H1 (cell line): ENCODE results near the gene SERPINA12. TPM values are rescaled to one million over a fixed set of nuclear protein-coding genes. Genes with fewer than 3 reads are reported as not detected.

Experiments
- CTCF ChIA-PET: fragments of 300-600 bp; sonication (Branson Sonifier 250); formaldehyde crosslinking; loops from one replicate; lab custom pipeline; 2021; ENCODE audit not compliant: partially characterized antibody; lab: Charles Lee
- POLR2A ChIA-PET: fragments of 300-600 bp; sonication (Branson Sonifier 250); formaldehyde crosslinking; loops from one replicate; lab custom pipeline; 2021; ENCODE audit warnings: inconsistent platforms; ENCODE audit not compliant: partially characterized antibody; lab: Charles Lee
- DNase-seq, 2 experiments: peaks; one replicate each; pipeline versions ENCODE4 v3.0.0 to v3.0.0-alpha.2; 2010 to 2022; ENCODE audit warnings: low spot score in 2 of 2, low read depth in 1 of 2, mixed read lengths in 1 of 2
- FAIRE-seq: peaks from 2 replicates; lab custom pipeline; 2011; peaks lifted over from hg19 to GRCh38; lab: Jason Lieb, UNC
- H2AFZ ChIP-seq: 2 replicates; pipeline ENCODE4 v1.8.1; 2012; ENCODE audit warnings: low read length, inconsistent platforms
- H2AK5ac ChIP-seq: 2 replicates; pipeline ENCODE4 v1.6.1; 2013; ENCODE audit warnings: low read depth, low read length
- H2BK120ac ChIP-seq: replicated peaks from 2 replicates; pipeline ENCODE3; 2013; ENCODE audit warnings: low read depth, low read length, inconsistent platforms
- H2BK12ac ChIP-seq: 2 replicates; pipeline ENCODE4 v1.6.1; 2013; ENCODE audit warnings: low read depth, low read length
- H2BK15ac ChIP-seq: 2 replicates; pipeline ENCODE4 v1.6.1; 2013; ENCODE audit warnings: low read length
- H2BK20ac ChIP-seq: 2 replicates; pipeline ENCODE4 v1.6.1; 2013; ENCODE audit warnings: low read length
- H2BK5ac ChIP-seq: 2 replicates; pipeline ENCODE4 v1.6.1; 2013; ENCODE audit warnings: low read depth, low read length
- H3K14ac ChIP-seq: 2 replicates; pipeline ENCODE4 v1.6.1; 2013; ENCODE audit warnings: inconsistent platforms; ENCODE audit not compliant: insufficient read length
- H3K18ac ChIP-seq: 2 replicates; pipeline ENCODE4 v1.6.1; 2013; ENCODE audit warnings: low read length; ENCODE audit errors: extremely low read depth
- H3K23ac ChIP-seq: 2 replicates; pipeline ENCODE4 v1.6.1; 2013; ENCODE audit warnings: inconsistent platforms; ENCODE audit not compliant: insufficient read length
- H3K23me2 ChIP-seq: 2 replicates; pipeline ENCODE4 v1.6.1; 2013; ENCODE audit warnings: low read depth, low read length
- H3K27ac ChIP-seq: 2 replicates; pipeline ENCODE4 v1.6.1; 2011; ENCODE audit warnings: low read depth, low read length, inconsistent platforms
- H3K27me3 ChIP-seq, 4 experiments: replicated peaks in 1 of 4; 1 replicate in 1 of 4; 2 replicates in 3 of 4; pipeline versions ENCODE4 v1.6.1 to v1.8.1; 2011 to 2013; ENCODE audit warnings: low read length in 3 of 4, mild to moderate bottlenecking in 3 of 4, inconsistent platforms in 2 of 4, mixed read lengths in 2 of 4, moderate library complexity in 1 of 4; ENCODE audit not compliant: control insufficient read depth in 3 of 4, insufficient read depth in 3 of 4; ENCODE audit errors: extremely low read depth in 1 of 4
- H3K36me3 ChIP-seq, 4 experiments: 2 replicates each; pipeline versions ENCODE4 v1.6.1 to v1.8.1; 2011 to 2013; ENCODE audit warnings: mild to moderate bottlenecking in 4 of 4, low read length in 3 of 4, moderate library complexity in 2 of 4, control low read depth in 1 of 4, inconsistent platforms in 1 of 4; ENCODE audit not compliant: insufficient read depth in 4 of 4, control insufficient read depth in 2 of 4
- H3K4ac ChIP-seq: replicated peaks from 2 replicates; pipeline ENCODE3; 2013; ENCODE audit warnings: low read length, low read depth, mixed read lengths, inconsistent platforms; ENCODE audit not compliant: insufficient read length
- H3K4me1 ChIP-seq, 4 experiments: replicated peaks in 1 of 4; 1 replicate in 1 of 4; 2 replicates in 3 of 4; pipeline versions ENCODE4 v1.6.1 to v1.8.1; 2011 to 2013; ENCODE audit warnings: low read length in 3 of 4, inconsistent platforms in 2 of 4, mixed read lengths in 1 of 4; ENCODE audit not compliant: insufficient read depth in 4 of 4, control insufficient read depth in 3 of 4
- H3K4me2 ChIP-seq, 2 experiments: 2 replicates each; pipeline versions ENCODE4 v1.6.1 to v1.8.1; 2011 to 2013; ENCODE audit warnings: low read depth in 2 of 2, low read length in 2 of 2, control low read depth in 1 of 2, inconsistent platforms in 1 of 2, mild to moderate bottlenecking in 1 of 2; ENCODE audit not compliant: insufficient read depth in 1 of 2
- H3K4me3 ChIP-seq, 4 experiments: fragments of 200-600, 300-600 bp in 1 of 4; sonication (generic), shearing (Covaris generic), sonication (Bioruptor Twin) in 1 of 4; 2 replicates each; pipeline versions ENCODE4 v1.5.1 to v1.8.1; 2011 to 2016; ENCODE audit warnings: low read length in 4 of 4, low read depth in 3 of 4, control low read depth in 2 of 4, inconsistent platforms in 2 of 4, mild to moderate bottlenecking in 2 of 4, mixed read lengths in 1 of 4, moderate library complexity in 1 of 4; ENCODE audit not compliant: insufficient read depth in 2 of 4; ENCODE audit errors: extremely low read depth in 1 of 4
- H3K56ac ChIP-seq: replicated peaks from 2 replicates; pipeline ENCODE3; 2013; ENCODE audit warnings: low read depth, mild to moderate bottlenecking, mixed read lengths, low read length, inconsistent platforms; ENCODE audit not compliant: insufficient read length
- H3K79me1 ChIP-seq: 2 replicates; pipeline ENCODE4 v1.6.1; 2013; ENCODE audit warnings: low read depth, low read length, control low read depth
- H3K79me2 ChIP-seq, 2 experiments: 2 replicates each; pipeline versions ENCODE4 v1.6.1 to v1.8.1; 2012 to 2013; ENCODE audit warnings: low read length in 2 of 2, mild to moderate bottlenecking in 2 of 2, inconsistent platforms in 1 of 2; ENCODE audit not compliant: insufficient read depth in 2 of 2, control insufficient read depth in 1 of 2
- H3K9ac ChIP-seq, 4 experiments: replicated peaks in 1 of 4; 1 replicate in 1 of 4; 2 replicates in 3 of 4; pipeline versions ENCODE4 v1.6.1 to v1.8.1; 2011 to 2013; ENCODE audit warnings: low read depth in 3 of 4, low read length in 3 of 4, control low read depth in 2 of 4, mild to moderate bottlenecking in 2 of 4, moderate library complexity in 2 of 4, inconsistent platforms in 1 of 4; ENCODE audit errors: extremely low read depth in 1 of 4
- H3K9me3 ChIP-seq, 2 experiments: 2 replicates each; pipeline versions ENCODE4 v1.6.1 to v1.8.1; 2012 to 2013; ENCODE audit warnings: mild to moderate bottlenecking in 2 of 2, moderate library complexity in 2 of 2, control low read depth in 1 of 2, inconsistent platforms in 1 of 2, low read depth in 1 of 2, low read length in 1 of 2, mixed read lengths in 1 of 2; ENCODE audit not compliant: insufficient read depth in 2 of 2
- H4K20me1 ChIP-seq, 2 experiments: replicated peaks in 1 of 2; 2 replicates each; pipeline versions ENCODE3 to v1.8.1; 2011 to 2013; ENCODE audit warnings: inconsistent platforms in 2 of 2, low read length in 2 of 2, mild to moderate bottlenecking in 1 of 2; ENCODE audit not compliant: insufficient read depth in 2 of 2, control insufficient read depth in 1 of 2
- H4K5ac ChIP-seq: 2 replicates; pipeline ENCODE4 v1.6.1; 2013; ENCODE audit warnings: low read length, low read depth, mixed read lengths, inconsistent platforms; ENCODE audit not compliant: insufficient read length
- H4K8ac ChIP-seq: 2 replicates; pipeline ENCODE4 v1.8.0; 2013; ENCODE audit warnings: mild to moderate bottlenecking, moderate library complexity, low read length, inconsistent platforms; ENCODE audit not compliant: insufficient read depth; ENCODE audit errors: extremely low read depth
- H4K91ac ChIP-seq: replicated peaks from 2 replicates; pipeline ENCODE3; 2013; ENCODE audit warnings: low read length, mixed read lengths, inconsistent platforms; ENCODE audit not compliant: insufficient read length
- CHD1 ChIP-seq: IDR thresholded peaks from 2 replicates; pipeline ENCODE4 v1.6.1; 2012; ENCODE audit warnings: low read depth, low read length, improper control_type of control experiment
- GTF2F1 ChIP-seq: IDR thresholded peaks from 2 replicates; pipeline ENCODE4 v1.6.1; 2012; ENCODE audit warnings: low read depth, low read length, improper control_type of control experiment, borderline replicate concordance
- KDM1A ChIP-seq: fragments of 200-600, 300-600 bp; sonication (generic); IDR thresholded peaks from 2 replicates; pipeline ENCODE4 v1.7.1; 2016; ENCODE audit warnings: mild to moderate bottlenecking, low read length, borderline replicate concordance
- NANOG ChIP-seq: IDR thresholded peaks from 2 replicates; pipeline ENCODE4 v1.6.1; 2011; ENCODE audit warnings: low read length, low read depth, mild to moderate bottlenecking, inconsistent platforms; ENCODE audit not compliant: insufficient read depth, poor library complexity, severe bottlenecking
- NRF1 ChIP-seq: IDR thresholded peaks from 2 replicates; pipeline ENCODE4 v1.6.1; 2011; ENCODE audit warnings: mild to moderate bottlenecking, low read depth, low read length, improper control_type of control experiment
- POLR2A ChIP-seq, 2 experiments: IDR thresholded peaks; 1 replicate in 1 of 2; 2 replicates in 1 of 2; pipeline ENCODE4 v1.6.1; 2011; ENCODE audit warnings: low read depth in 2 of 2, low read length in 2 of 2, mild to moderate bottlenecking in 2 of 2; ENCODE audit errors: control extremely low read depth in 1 of 2
- POLR2AphosphoS5 ChIP-seq: IDR thresholded peaks from 2 replicates; pipeline ENCODE4 v1.6.1; 2011; ENCODE audit warnings: low read depth, low read length
- POU5F1 ChIP-seq: IDR thresholded peaks from 2 replicates; pipeline ENCODE4 v1.6.1; 2011; ENCODE audit warnings: low read depth, mild to moderate bottlenecking, low read length, moderate library complexity
- TAF7 ChIP-seq: optimal IDR thresholded peaks from 2 replicates; pipeline ENCODE3; 2011; ENCODE audit warnings: low read depth, mild to moderate bottlenecking, inconsistent platforms, low read length, moderate library complexity, borderline replicate concordance
- TBP ChIP-seq: IDR thresholded peaks from 2 replicates; pipeline ENCODE4 v1.6.1; 2011; ENCODE audit warnings: low read depth, low read length, improper control_type of control experiment
- TCF12 ChIP-seq: IDR thresholded peaks from 2 replicates; pipeline ENCODE4 v1.6.1; 2011; ENCODE audit warnings: low read depth, mild to moderate bottlenecking, low read length
- WGBS, 2 experiments: shearing (Covaris generic) in 1 of 2; methylation state at CpG; one replicate each; pipeline versions ENCODE4 v1.1.6 to v1.1.7; 2013 to 2015; ENCODE audit warnings: low lambda C conversion rate in 2 of 2, mixed read lengths in 2 of 2, inconsistent platforms in 1 of 2, low coverage in 1 of 2, missing lambda C conversion rate in 1 of 2; ENCODE audit not compliant: insufficient replicate concordance in 2 of 2, insufficient coverage in 1 of 2, insufficient read length in 1 of 2; ENCODE audit errors: extremely low coverage in 1 of 2, missing lambda C conversion rate in 1 of 2; 5-methylcytosine and 5-hydroxymethylcytosine counted together
- polyA plus RNA-seq, 7 experiments: library from polyadenylated mRNA; depleted of rRNA in 3 of 7; stranded (reverse) in 5 of 7; unstranded in 2 of 7; fragments of >200 nt in 5 of 7; fragments of 200-250 nt in 2 of 7; gene quantifications; 1 replicate in 5 of 7; 2 replicates in 1 of 7; 4 replicates in 1 of 7; pipeline versions ENCODE4 v1.2.1 to v1.2.3, GENCODE V29; 2011 to 2013; ENCODE audit warnings: missing spikeins in 2 of 7, mixed read lengths in 2 of 7
- total RNA-seq: library from RNA; stranded (reverse); fragmentation: NEBNext Ultra II Directional; extraction: Animal tissue kit (Norgen Biotek cat#: 25700); gene quantifications from 2 replicates; pipeline ENCODE4 v1.2.1, GENCODE V29; 2021
- TF ChIP-seq, protein P1 (sequence below): IDR thresholded peaks from 2 replicates; pipeline ENCODE4 v1.6.1; 2011; ENCODE audit warnings: low read depth, mild to moderate bottlenecking, low read length; ENCODE audit not compliant: insufficient read depth

The SERPINA12 gene
- total and polyA plus RNA-seq, 2 of the 8 experiments (the other 6 are each of a cell fraction or from before 2014, with no cell fraction given): not detected

- no peak overlapping the region for H4K5ac ChIP-seq
- no peaks in the 10 kb centered on the region for H4K20me1 ChIP-seq
- H3K14ac ChIP-seq: no peak overlapping the region
- no peaks in the 10 kb centered on the region for H3K36me3 ChIP-seq
- H2AK5ac ChIP-seq: no peak overlapping the region
- no peak overlapping the region for H4K91ac ChIP-seq
- no peak overlapping the region for H4K8ac ChIP-seq
- no peak overlapping the region for H3K27ac ChIP-seq
- no peak overlapping the region for H2BK20ac ChIP-seq
- no peak overlapping the region for H3K23ac ChIP-seq
- H2BK12ac ChIP-seq: no peak overlapping the region
- POLR2A ChIA-PET: no interaction called here
- H2AFZ ChIP-seq: no peak overlapping the region
- CTCF ChIA-PET: interaction anchor here (1.6 to 2.8 kb wide), 3 partner anchors 24 to 39 kb away, joined by 4 to 13 read pairs (median 4); no protein-coding TSS in a partner anchor
- H2BK15ac ChIP-seq: no peak overlapping the region; the same call in 1 of the 2 replicates
- H3K9ac ChIP-seq: no peak overlapping the region
- DNase-seq (no peak), FAIRE-seq (no peak)
- H3K79me2 ChIP-seq: no peaks in the 10 kb centered on the region
- H3K9me3 ChIP-seq: peaks cover 17 to 21% of the 10 kb centered on the region in 2 experiments
- H3K27me3 ChIP-seq: no peaks in the 10 kb centered on the region
- 93% methylated on average over 6 of the region's 6 CpGs; no CpG with 5 or more reads in 1 of the 2 experiments for WGBS, 2 experiments
- H3K4me2 ChIP-seq: no peak overlapping the region
- no peak overlapping the region for H2BK120ac ChIP-seq
- H3K79me1 ChIP-seq: no peaks in the 10 kb centered on the region
- H3K23me2 ChIP-seq: no peaks in the 10 kb centered on the region
- H3K18ac ChIP-seq: no peak overlapping the region
- TF ChIP-seq POLR2AphosphoS5 (no peak), GTF2F1 (no peak), CHD1 (no peak), NANOG (no peak), KDM1A (no peak), TBP (no peak), TCF12 (no peak), NRF1 (no peak), POLR2A (IDR thresholded peaks at IDR 0.05; ENCODE audit: control extremely low read depth in 1 of 2, low read depth in 2 of 2, low read length in 2 of 2) (no peak), TAF7 (no peak), POU5F1 (no peak)
- TF ChIP-seq, protein P1, sequence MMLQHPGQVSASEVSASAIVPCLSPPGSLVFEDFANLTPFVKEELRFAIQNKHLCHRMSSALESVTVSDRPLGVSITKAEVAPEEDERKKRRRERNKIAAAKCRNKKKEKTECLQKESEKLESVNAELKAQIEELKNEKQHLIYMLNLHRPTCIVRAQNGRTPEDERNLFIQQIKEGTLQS: no peak
- no peaks in the 10 kb centered on the region; a peak in 1 of 7 replicates for H3K4me1 ChIP-seq
- no peak overlapping the region for H3K4me3 ChIP-seq
- H3K4ac ChIP-seq: no peak overlapping the region
- no peak overlapping the region for H2BK5ac ChIP-seq
- H3K56ac ChIP-seq: no peak overlapping the region
Measured at GRCh38 chr14:94462219-94462551, 47.1 kb downstream of the SERPINA12 start.
